ENCODE results near the gene FBXO34.

DNA sequence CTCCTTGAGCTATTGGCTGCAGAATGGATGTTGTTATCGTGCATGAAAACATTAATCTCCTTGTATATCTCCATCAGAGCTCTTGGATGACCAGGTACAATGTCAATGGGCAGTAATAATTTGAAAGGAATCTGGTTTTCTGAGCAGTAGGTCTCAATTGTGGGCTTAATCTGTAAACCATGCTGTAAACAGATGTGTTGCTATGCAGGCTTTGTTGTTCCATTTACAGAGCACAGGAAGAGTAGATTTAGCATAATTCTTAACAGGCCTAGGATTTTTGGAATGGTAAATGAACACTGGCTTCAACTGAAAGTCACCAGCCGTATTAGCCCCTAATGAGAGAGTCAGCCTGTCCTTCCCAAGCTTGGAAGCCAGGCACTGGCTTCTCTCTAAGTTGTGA, 90.0 kb downstream of the FBXO34 start:
- TF ChIP-seq RARB (CRISPR knock-in tag; IDR thresholded peaks at IDR 0.05) (no peak), BACH2 (CRISPR knock-in tag; IDR thresholded peaks at IDR 0.05; ENCODE audit: borderline replicate concordance) (no peak), CREB5 (CRISPR knock-in tag; IDR thresholded peaks at IDR 0.05; ENCODE audit: low read depth) (no peak), ZNF70 (CRISPR knock-in tag; IDR thresholded peaks at IDR 0.05) (no peak)
